ENCODE data around the gene AKT3.
"Not testable (repeated sequence)": the region's sequence is repeated elsewhere in the genome, so short reads cannot be mapped to it uniquely, and the experiment has no call there.

AKT3 gene

GRCh38 chr1:243772361-243773050, 77.5 kb downstream of the AKT3 start:
- DNase-seq: not testable (repeated sequence)

GRCh38 chr1:243770860-243771259, 79.2 kb downstream of the AKT3 start:
- DNase-seq: no peak

GRCh38 chr1:243765676-243766075, 84.4 kb downstream of the AKT3 start:
- no peak for DNase-seq

DNA sequence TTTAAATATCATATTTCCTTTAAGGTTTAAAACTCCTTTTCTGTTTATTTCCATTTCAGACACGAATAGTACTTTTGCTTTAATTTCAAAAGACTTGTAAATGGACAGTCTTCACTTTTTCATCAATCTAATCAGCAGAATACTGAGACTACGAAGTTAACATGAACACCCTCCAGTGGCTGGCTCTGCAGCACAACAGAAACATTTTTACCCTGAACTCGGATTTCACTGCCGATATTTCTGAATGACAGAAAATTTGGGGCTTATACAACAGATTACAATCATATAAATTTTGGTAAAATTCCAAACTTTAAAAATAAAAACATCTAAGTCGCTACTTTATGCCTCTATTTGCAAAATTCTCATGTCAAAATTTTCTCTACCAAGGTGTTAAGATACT, 86.2 kb downstream of the AKT3 start:
- no peak for DNase-seq

- DNase-seq: no peak
Observed at GRCh38 chr1:243758647-243759046, 91.4 kb downstream of the AKT3 start.

DNA sequence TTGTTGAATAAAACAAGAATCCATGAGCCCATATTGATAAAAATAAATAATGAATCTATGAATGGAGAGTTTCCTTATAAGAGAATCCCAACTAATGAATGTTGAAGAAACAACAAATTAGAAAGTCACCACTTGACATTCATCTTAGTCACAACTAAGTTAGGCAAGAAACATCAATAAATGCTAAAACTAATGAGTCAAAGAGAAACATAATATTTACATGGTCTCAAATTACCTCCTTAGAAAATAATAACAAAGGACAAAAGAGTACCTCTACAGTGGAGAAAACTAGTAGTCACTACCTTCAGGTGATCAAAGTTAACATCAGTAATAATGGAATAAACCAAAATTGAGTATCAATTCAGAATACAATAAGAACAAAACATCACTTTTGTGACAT, 93.5 kb downstream of the AKT3 start:
- no peak for DNase-seq

DNA sequence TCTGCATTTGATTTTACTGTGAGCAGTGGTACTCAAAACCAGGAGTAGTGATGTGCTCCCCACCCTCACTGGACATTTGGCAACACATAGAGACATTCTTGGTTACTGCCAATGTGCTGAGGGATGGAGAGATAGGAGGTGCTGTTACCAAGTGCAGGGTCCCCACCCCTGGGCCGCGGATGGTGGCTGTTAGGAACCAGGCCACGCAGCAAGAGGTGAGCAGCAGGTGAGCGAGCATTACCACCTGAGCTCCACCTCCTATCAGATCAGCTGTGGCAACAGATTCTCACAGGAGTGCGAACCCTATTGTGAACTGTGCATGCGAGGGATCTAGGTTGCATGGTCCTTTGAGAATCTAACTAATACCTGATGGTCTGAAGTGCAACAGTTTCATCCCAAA, 95.7 kb downstream of the AKT3 start:
- DNase-seq: no peak

DNA sequence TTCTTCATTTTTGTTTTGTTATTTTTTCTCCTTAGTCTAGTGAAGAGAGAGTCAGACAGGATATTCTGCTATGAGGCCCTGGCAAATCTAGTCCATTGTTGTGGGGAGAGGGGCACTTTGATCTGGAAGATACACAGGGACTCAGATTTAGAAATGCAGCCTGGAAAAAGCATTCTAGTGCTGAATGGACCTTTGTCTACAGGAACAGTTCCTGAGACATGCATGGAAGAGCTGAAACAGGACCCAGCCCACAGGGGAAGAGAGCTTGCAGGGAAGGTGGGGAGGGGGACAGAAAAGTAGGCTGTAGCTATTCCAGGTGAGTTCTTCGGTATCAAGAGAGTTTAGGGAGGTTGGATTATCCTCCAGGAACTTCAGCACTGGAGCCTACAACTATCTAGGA, 98.5 kb downstream of the AKT3 start:
- no peak for DNase-seq

GRCh38 chr1:243748706-243749283, 101.2 kb downstream of the AKT3 start:
- DNase-seq: peak; percentile 74

DNA sequence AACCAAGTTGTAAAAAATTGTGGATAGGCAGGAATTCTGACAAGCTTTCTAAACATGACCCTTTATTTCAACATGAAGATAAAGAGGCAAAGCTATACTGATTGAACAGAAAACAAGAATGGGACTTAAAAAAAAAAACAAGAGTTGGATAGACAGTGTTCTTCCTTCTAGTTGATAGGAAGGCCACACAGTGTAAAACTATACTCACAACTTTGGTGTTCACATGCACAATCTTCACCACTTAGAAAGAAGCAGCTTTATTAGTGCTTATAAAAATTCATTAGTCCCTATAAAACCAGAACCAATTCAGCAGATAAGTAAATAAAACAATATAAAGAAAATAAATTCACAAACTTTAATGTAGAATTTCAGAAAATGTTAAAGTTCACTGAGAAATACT, 101.8 kb downstream of the AKT3 start:
- DNase-seq: no peak

GRCh38 chr1:243746751-243747150, 103.3 kb downstream of the AKT3 start:
- DNase-seq: no peak

DNA sequence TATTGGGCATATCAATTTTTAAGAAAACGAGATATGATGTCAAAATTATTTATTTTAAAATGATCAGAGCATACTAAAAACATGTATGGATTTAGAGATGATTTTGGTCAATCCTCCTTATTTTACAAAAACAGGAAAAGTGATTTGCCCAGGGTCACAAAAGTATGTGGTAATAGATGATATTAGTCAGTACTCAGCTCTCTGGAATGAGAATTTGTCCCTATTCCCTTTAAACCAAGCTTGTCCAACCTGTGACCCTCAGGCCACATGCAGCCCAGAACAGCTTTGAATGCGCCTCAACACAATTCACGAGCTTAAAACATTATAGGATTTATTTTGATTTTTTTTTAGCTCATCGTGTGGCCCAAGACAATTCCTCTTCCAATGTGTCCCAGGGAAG, 104.7 kb downstream of the AKT3 start:
- DNase-seq: peak; percentile 61

- peak; percentile 89 for DNase-seq
Observed at GRCh38 chr1:243742819-243743218, 107.2 kb downstream of the AKT3 start.

- no peak for DNase-seq
Observed at GRCh38 chr1:243740255-243740999, 109.6 kb downstream of the AKT3 start.

GRCh38 chr1:243739335-243740003, 110.6 kb downstream of the AKT3 start:
- no peak for DNase-seq

DNA sequence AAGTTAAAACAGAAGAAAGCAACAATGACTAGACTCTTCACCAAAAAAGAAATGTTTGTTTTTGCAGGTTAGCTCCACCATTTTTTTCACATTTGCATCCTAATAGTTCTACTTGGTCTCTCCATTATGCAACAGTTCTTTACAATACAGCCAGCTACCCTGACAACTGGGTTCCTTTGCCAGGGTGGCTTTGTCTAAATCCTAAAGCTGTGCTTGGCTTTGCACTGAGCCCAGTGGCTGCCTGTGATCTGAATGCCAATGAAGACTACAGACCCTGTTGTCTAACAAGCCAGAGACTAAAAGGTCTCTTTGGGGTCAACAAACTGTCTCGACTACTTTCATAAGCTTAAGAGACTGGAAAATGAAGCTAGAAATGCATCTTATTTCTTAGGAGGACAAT, 112.0 kb downstream of the AKT3 start:
- no peak for DNase-seq

GRCh38 chr1:243735457-243735856, 114.6 kb downstream of the AKT3 start:
- no peak for DNase-seq

DNA sequence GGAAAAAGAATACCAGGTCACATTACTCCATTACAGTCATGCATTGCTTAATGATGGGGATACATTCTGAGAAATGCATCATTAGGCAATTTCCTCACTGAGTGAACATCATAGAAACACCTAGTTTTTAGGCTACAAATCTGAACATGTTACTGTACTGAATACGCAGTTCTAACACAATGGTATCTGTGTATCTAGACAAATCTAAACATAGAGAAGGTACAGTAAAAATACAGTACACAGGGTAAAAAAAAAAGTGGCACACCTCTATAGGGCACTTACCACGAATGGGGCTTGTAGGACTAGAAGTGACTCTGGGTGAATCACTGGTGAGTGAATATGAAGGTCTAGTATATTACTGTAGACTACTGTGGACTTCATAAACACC, 115.7 kb downstream of the AKT3 start:
- peak; percentile 39 for DNase-seq

DNA sequence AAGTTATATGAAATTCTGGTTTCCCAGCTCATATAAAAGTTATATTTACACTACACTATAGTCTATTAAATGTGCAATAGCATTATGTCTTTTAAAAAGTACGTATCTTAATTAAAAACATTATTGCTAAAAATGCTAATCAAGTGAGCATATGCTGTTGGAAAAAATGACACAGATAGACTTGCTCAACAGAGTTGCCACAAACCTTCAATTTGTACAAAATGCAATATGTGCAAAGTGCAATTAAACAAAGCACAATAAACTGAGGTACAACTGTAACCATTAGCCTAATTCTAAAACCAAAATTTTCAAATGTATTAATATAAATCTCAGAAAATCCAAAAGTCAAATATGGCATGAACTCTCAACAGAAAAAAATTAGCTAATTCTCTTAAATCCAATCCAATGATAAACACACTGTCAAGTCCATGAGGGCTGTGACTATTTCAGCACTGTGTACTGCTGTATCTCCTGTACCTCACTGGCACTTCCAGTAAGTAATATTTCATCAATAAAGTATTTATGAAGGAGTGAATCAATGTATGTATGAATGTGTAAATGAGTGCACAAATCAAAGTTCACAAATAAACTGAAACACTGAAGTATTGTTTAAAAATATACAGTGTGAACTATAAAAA, 116.3 kb downstream of the AKT3 start:
- no peak for DNase-seq

- no peak for DNase-seq
Observed at GRCh38 chr1:243732637-243733036, 117.4 kb downstream of the AKT3 start.

- DNase-seq: no peak
Observed at GRCh38 chr1:243731974-243732625, 117.9 kb downstream of the AKT3 start.

GRCh38 chr1:243731301-243731891, 118.6 kb downstream of the AKT3 start:
- peak; percentile 35 for DNase-seq

All from HCEC 1CT (cell line).